HAP-1 (cell line): ENCODE results near the gene RAD52.

Experiments used
- DNase-seq, 2 experiments: peaks; one replicate each; pipeline ENCODE4 v3.0.0-alpha.2; 2016 to 2020; ENCODE audit warnings: low spot score in 2 of 2
- H3K27me3 ChIP-seq: fragments of 250-450 bp; sonication (Bioruptor Pico); 2 replicates; pipeline ENCODE4 v1.5.1; 2020; ENCODE audit warnings: low read depth, mild to moderate bottlenecking, moderate library complexity
- H3K36me3 ChIP-seq: fragments of 250-450 bp; sonication (Bioruptor Pico); replicated peaks from 2 replicates; pipeline ENCODE4 v1.5.1; 2020; ENCODE audit warnings: mild to moderate bottlenecking
- H3K4me1 ChIP-seq: fragments of 250-450 bp; sonication (Bioruptor Pico); 2 replicates; pipeline ENCODE4 v1.5.1; 2020; ENCODE audit warnings: mild to moderate bottlenecking
- H3K4me3 ChIP-seq: fragments of 250-450 bp; sonication (Bioruptor Pico); 2 replicates; pipeline ENCODE4 v1.5.1; 2020; ENCODE audit warnings: mild to moderate bottlenecking, moderate library complexity
- H3K9me3 ChIP-seq: fragments of 250-450 bp; sonication (Bioruptor Pico); 2 replicates; pipeline ENCODE4 v1.5.1; 2020; ENCODE audit warnings: mild to moderate bottlenecking, moderate library complexity
- in situ Hi-C: fragments of 300-500 bp; cut with MboI; formaldehyde crosslinking; loops from 3 replicates; pipeline ENCODE4 v1.14.3; 2020; ENCODE audit warnings: low sequenced_read_pairs, inconsistent platforms, mixed read lengths

Gene RAD52

GRCh38 chr12:949453-950191 lies at the start of gene RAD52:
Gene RAD52 (minus strand): TSS chr12:949694. CDS start chr12:933058, 16,636 bp downstream.
- Histone ChIP-seq H3K9me3 (no peaks in the 10 kb centered on the region), H3K27me3 (no peaks in the 10 kb centered on the region), H3K36me3 (peaks cover 5% of the 10 kb centered on the region), H3K4me1 (peaks cover 10% of the 10 kb centered on the region), H3K4me3 (peak within 1 kb of the TSS; percentile 65)
- peak; percentile 96 to 98 for DNase-seq
- in situ Hi-C loops, result loop anchor here (10.0 to 25.0 kb wide), 2 partner anchors 375 to 638 kb away; partner anchors contain the start of gene FBXL14

- H3K4me1 ChIP-seq, result peaks cover 2% of the 10 kb centered on the region
- no peaks in the 10 kb centered on the region for H3K27me3 ChIP-seq
- no peak for DNase-seq
- no peaks in the 10 kb centered on the region for H3K9me3 ChIP-seq
- H3K36me3 ChIP-seq, result peaks cover 3% of the 10 kb centered on the region; the same call in 1 of the 2 replicates
- in situ Hi-C loops, result no loop called here
- H3K4me3 ChIP-seq, result no peak overlapping the region
Measured at GRCh38 chr12:998020-998874, 48.8 kb upstream of the RAD52 start.

- H3K36me3 ChIP-seq, result peaks cover 3% of the 10 kb centered on the region; the same call in 1 of the 2 replicates
- no peaks in the 10 kb centered on the region for H3K9me3 ChIP-seq
- H3K4me3 ChIP-seq, result no peak overlapping the region
- peaks cover 5% of the 10 kb centered on the region; the same call in 1 of the 2 replicates for H3K4me1 ChIP-seq
- H3K27me3 ChIP-seq, result no peaks in the 10 kb centered on the region
- DNase-seq, result no peak
- in situ Hi-C loops, result no loop called here
Measured at GRCh38 chr12:997505-997904, 48.0 kb upstream of the RAD52 start.

- no peaks in the 10 kb centered on the region for H3K27me3 ChIP-seq
- peaks cover 5% of the 10 kb centered on the region; the same call in 1 of the 2 replicates for H3K4me1 ChIP-seq
- peaks cover 3% of the 10 kb centered on the region; the same call in 1 of the 2 replicates for H3K36me3 ChIP-seq
- in situ Hi-C loops, result no loop called here
- H3K9me3 ChIP-seq, result no peaks in the 10 kb centered on the region
- H3K4me3 ChIP-seq, result no peak overlapping the region
- DNase-seq, result no peak
Measured at GRCh38 chr12:996881-997280, 47.4 kb upstream of the RAD52 start.

- Histone ChIP-seq H3K4me3 (peak overlapping the region; percentile 77), H3K9me3 (no peaks in the 10 kb centered on the region), H3K4me1 (peaks cover 21% of the 10 kb centered on the region), H3K36me3 (no peaks in the 10 kb centered on the region), H3K27me3 (no peaks in the 10 kb centered on the region)
- no peak for DNase-seq
- in situ Hi-C loops, result no loop called here
Measured at GRCh38 chr12:992647-993046, 43.2 kb upstream of the RAD52 start.

GRCh38 chr12:991350-992333 lies 42.1 kb upstream of the RAD52 start:
- Histone ChIP-seq H3K36me3 (no peaks in the 10 kb centered on the region), H3K4me1 (peaks cover 21% of the 10 kb centered on the region), H3K9me3 (no peaks in the 10 kb centered on the region), H3K4me3 (peak overlapping the region; percentile 77), H3K27me3 (no peaks in the 10 kb centered on the region)
- peak in 1 of 2 experiments; percentile 43 for DNase-seq
- in situ Hi-C loops, result no loop called here

- no peaks in the 10 kb centered on the region for H3K27me3 ChIP-seq
- H3K9me3 ChIP-seq, result no peaks in the 10 kb centered on the region
- no peaks in the 10 kb centered on the region for H3K36me3 ChIP-seq
- H3K4me3 ChIP-seq, result peak within 1 kb of the TSS; percentile 77
- in situ Hi-C loops, result no loop called here
- DNase-seq, result peak; percentile 70 to 90
- H3K4me1 ChIP-seq, result peaks cover 21% of the 10 kb centered on the region
Measured at GRCh38 chr12:990661-991349, 41.3 kb upstream of the RAD52 start, which contains the start of gene ERC1. Gene ERC1 (plus strand): TSS chr12:991223. CDS start chr12:1027904, 36,681 bp downstream.

GRCh38 chr12:989751-990660 lies 40.5 kb upstream of the RAD52 start:
- peak; percentile 47 to 60 for DNase-seq
- no peaks in the 10 kb centered on the region for H3K9me3 ChIP-seq
- H3K4me1 ChIP-seq, result peaks cover 21% of the 10 kb centered on the region
- in situ Hi-C loops, result no loop called here
- peak overlapping the region; percentile 77 for H3K4me3 ChIP-seq
- H3K27me3 ChIP-seq, result no peaks in the 10 kb centered on the region
- no peaks in the 10 kb centered on the region for H3K36me3 ChIP-seq

- peaks cover 21% of the 10 kb centered on the region for H3K4me1 ChIP-seq
- no peaks in the 10 kb centered on the region for H3K27me3 ChIP-seq
- H3K36me3 ChIP-seq, result no peaks in the 10 kb centered on the region
- H3K9me3 ChIP-seq, result no peaks in the 10 kb centered on the region
- peak overlapping the region; percentile 77; the same call in 1 of the 2 replicates for H3K4me3 ChIP-seq
- DNase-seq, result no peak
- in situ Hi-C loops, result no loop called here
Measured at GRCh38 chr12:989051-989450, 39.6 kb upstream of the RAD52 start.

- Histone ChIP-seq H3K36me3 (no peaks in the 10 kb centered on the region), H3K4me1 (peaks cover 21% of the 10 kb centered on the region), H3K9me3 (no peaks in the 10 kb centered on the region), H3K4me3 (no peak overlapping the region), H3K27me3 (no peaks in the 10 kb centered on the region)
- DNase-seq, result no peak
- in situ Hi-C loops, result no loop called here
Measured at GRCh38 chr12:988646-989045, 39.2 kb upstream of the RAD52 start.

GRCh38 chr12:981961-982360 lies 32.5 kb upstream of the RAD52 start:
- no peaks in the 10 kb centered on the region for H3K4me1 ChIP-seq
- DNase-seq, result no peak
- H3K36me3 ChIP-seq, result no peaks in the 10 kb centered on the region
- H3K4me3 ChIP-seq, result no peak overlapping the region
- no peaks in the 10 kb centered on the region for H3K9me3 ChIP-seq
- no peaks in the 10 kb centered on the region for H3K27me3 ChIP-seq
- in situ Hi-C loops, result no loop called here
